Calu3 (cell line): ENCODE data around the gene CNOT6. TPM values are rescaled to one million over a fixed set of nuclear protein-coding genes. Genes with fewer than 3 reads are reported as not detected.
"Not testable (repeated sequence)": the region's sequence is repeated elsewhere in the genome, so short reads cannot be mapped to it uniquely, and the experiment has no call there.

Experiments
- BruUV-seq: library from RNA; stranded (reverse); fragments of 400-500 nt; replicated peaks from 2 replicates; lab custom pipeline; 2021; lab: Mats Ljungman, UMichigan
- CTCF ChIA-PET: fragments of 300-600 bp; sonication (Branson Sonifier 250); formaldehyde crosslinking; loops from one replicate; lab custom pipeline; 2022; ENCODE audit warnings: antibody characterized with exemption; lab: Charles Lee
- DNase-seq: peaks from one replicate; pipeline ENCODE4 v3.0.0; 2022
- H3K27ac Mint-ChIP-seq: one replicate; pipeline ENCODE4 v1.8.0; 2022; ENCODE audit warnings: mixed read lengths; ENCODE audit not compliant: unreplicated experiment
- H3K27me3 Mint-ChIP-seq: one replicate; pipeline ENCODE4 v1.8.0; 2022; ENCODE audit warnings: mixed read lengths; ENCODE audit not compliant: unreplicated experiment
- H3K36me3 Mint-ChIP-seq: one replicate; pipeline ENCODE4 v1.8.0; 2022; ENCODE audit warnings: mild to moderate bottlenecking, moderate library complexity, mixed read lengths; ENCODE audit not compliant: insufficient read depth, unreplicated experiment
- H3K4me1 Mint-ChIP-seq: one replicate; pipeline ENCODE4 v1.8.0; 2022; ENCODE audit warnings: mild to moderate bottlenecking, low read depth, mixed read lengths; ENCODE audit not compliant: unreplicated experiment
- H3K4me3 Mint-ChIP-seq: one replicate; pipeline ENCODE4 v1.8.0; 2022; ENCODE audit warnings: mild to moderate bottlenecking, low read depth, moderate library complexity, mixed read lengths; ENCODE audit not compliant: unreplicated experiment
- H3K9me3 Mint-ChIP-seq: one replicate; pipeline ENCODE4 v1.8.0; 2022; ENCODE audit warnings: low read depth, mixed read lengths; ENCODE audit not compliant: unreplicated experiment
- CTCF ChIP-seq: fragments of 200-600 bp; IDR thresholded peaks from one replicate; pipeline ENCODE4 v1.8.0; 2022; ENCODE audit warnings: antibody characterized with exemption; ENCODE audit not compliant: unreplicated experiment
- intact Hi-C: fragments of 100-400 bp; cut with micrococcal nuclease; formaldehyde crosslinking; loops from one replicate; pipeline ENCODE4 v1.10.0; 2022; ENCODE audit not compliant: unreplicated experiment
- total RNA-seq: library from RNA; stranded (reverse); gene quantifications from 2 replicates; pipeline ENCODE4 v1.2.3, GENCODE V29; 2022

CNOT6 gene
- total RNA-seq, 1 experiment from 2014 or later: 57.1 TPM

GRCh38 chr5:180474569-180474968 is 19.6 kb upstream of the CNOT6 start:
- CTCF ChIA-PET: interaction anchor here (0.8 kb wide), 1 partner anchor 93 kb away, joined by 3 read pairs; no protein-coding TSS in a partner anchor
- Mint-ChIP-seq H3K27ac (no peak overlapping the region), H3K27me3 (no peaks in the 10 kb centered on the region), H3K36me3 (no peaks in the 10 kb centered on the region), H3K4me3 (no peak overlapping the region), H3K4me1 (peaks cover 12% of the 10 kb centered on the region), H3K9me3 (no peaks in the 10 kb centered on the region)
- intact Hi-C loops: loop anchor here (5.0 to 10.0 kb wide), 3 partner anchors 142 to 347 kb away; partner anchors contain the start of gene RASGEF1C
- no TSS peak for BruUV-seq
- DNase-seq: no peak
- TF ChIP-seq CTCF: no peak

GRCh38 chr5:180475969-180476524 is 18.1 kb upstream of the CNOT6 start:
- BruUV-seq, H3K27me3 Mint-ChIP-seq, DNase-seq, H3K9me3 Mint-ChIP-seq, H3K27ac Mint-ChIP-seq, H3K4me3 Mint-ChIP-seq, H3K36me3 Mint-ChIP-seq, CTCF ChIA-PET: not testable (repeated sequence)
- H3K4me1 Mint-ChIP-seq: peaks cover 12% of the 10 kb centered on the region
- intact Hi-C loops: loop anchor here (10.0 kb wide), 1 partner anchor 271 kb away; the partner anchor contains the start of gene RASGEF1C

GRCh38 chr5:180484813-180485212 is 9.4 kb upstream of the CNOT6 start:
- DNase-seq: no peak
- H3K36me3 Mint-ChIP-seq: peaks cover 5% of the 10 kb centered on the region
- TF ChIP-seq CTCF: no peak

GRCh38 chr5:180486636-180487149 is 7.5 kb upstream of the CNOT6 start:
- intact Hi-C loops: no loop called here
- no peak overlapping the region for H3K27ac Mint-ChIP-seq
- H3K27me3 Mint-ChIP-seq: no peaks in the 10 kb centered on the region
- peaks cover 5% of the 10 kb centered on the region for H3K36me3 Mint-ChIP-seq
- TF ChIP-seq CTCF: no peak
- no peak overlapping the region for H3K4me3 Mint-ChIP-seq
- CTCF ChIA-PET: no interaction called here
- DNase-seq: no peak
- H3K4me1 Mint-ChIP-seq: no peaks in the 10 kb centered on the region
- H3K9me3 Mint-ChIP-seq: peaks cover 3% of the 10 kb centered on the region
- BruUV-seq: no TSS peak

More at GRCh38 chr5:180484813-180485212, 9.4 kb upstream of the CNOT6 start:
- no peak overlapping the region for H3K4me3 Mint-ChIP-seq
- H3K27ac Mint-ChIP-seq: no peak overlapping the region
- intact Hi-C loops: no loop called here
- no peaks in the 10 kb centered on the region for H3K4me1 Mint-ChIP-seq
- BruUV-seq: no TSS peak
- CTCF ChIA-PET: no interaction called here
- no peaks in the 10 kb centered on the region for H3K27me3 Mint-ChIP-seq
- H3K9me3 Mint-ChIP-seq: peaks cover 3% of the 10 kb centered on the region

GRCh38 chr5:180487556-180487955 is 6.6 kb upstream of the CNOT6 start:
- no peak for TF ChIP-seq CTCF

More at GRCh38 chr5:180487556-180487955, 6.6 kb upstream of the CNOT6 start:
- H3K36me3 Mint-ChIP-seq: peaks cover 5% of the 10 kb centered on the region
- CTCF ChIA-PET: no interaction called here
- BruUV-seq: no TSS peak
- H3K4me1 Mint-ChIP-seq: no peaks in the 10 kb centered on the region
- no peak overlapping the region for H3K4me3 Mint-ChIP-seq
- no peaks in the 10 kb centered on the region for H3K27me3 Mint-ChIP-seq
- H3K27ac Mint-ChIP-seq: no peak overlapping the region
- no peak for DNase-seq
- peaks cover 3% of the 10 kb centered on the region for H3K9me3 Mint-ChIP-seq
- intact Hi-C loops: no loop called here
